ENCODE data around the gene SUGP1. TPM values are rescaled to one million over a fixed set of nuclear protein-coding genes. Genes with fewer than 3 reads are reported as not detected.

Gene SUGP1
- total and polyA plus RNA-seq, 5 donors from 2014 or later, result 22.7 to 72.5 (median 29.2) TPM

- H3K36me3 ChIP-seq (ENCODE audit: control insufficient read depth, insufficient read depth, low read length), result peaks cover 80% of the 10 kb centered on the region
- H3K4me3 ChIP-seq (ENCODE audit: low read depth, low read length), result no peak overlapping the region
- H3K4me3 Mint-ChIP-seq, result peak overlapping the region in 1 of 4 donors; percentile 23
- no peaks in the 10 kb centered on the region for H3K4me1 ChIP-seq (ENCODE audit: control insufficient read depth, insufficient read depth, low read length, poor library complexity, severe bottlenecking)
- no peaks in the 10 kb centered on the region for H3K9me3 ChIP-seq (ENCODE audit: control insufficient read depth in 2 of 2, low read length in 2 of 2)
- peaks cover 0 to 1% (median 0%) of the 10 kb centered on the region in 7 donors for H3K9me3 Mint-ChIP-seq
- no peaks in the 10 kb centered on the region for H3K27me3 Mint-ChIP-seq
- DNase-seq, result no peak
- no peak for ATAC-seq (ENCODE audit: low read depth in 2 of 2)
- H3K27ac ChIP-seq (ENCODE audit: insufficient read depth, low read length, poor library complexity, severe bottlenecking), result no peak overlapping the region
- H3K4me1 Mint-ChIP-seq, result peaks cover 0 to 2% (median 0%) of the 10 kb centered on the region in 4 donors
- no peak overlapping the region for H3K27ac Mint-ChIP-seq
- H3K27me3 ChIP-seq (ENCODE audit: control insufficient read depth, insufficient read depth, low read length), result no peaks in the 10 kb centered on the region
- H3K36me3 Mint-ChIP-seq, result peaks cover 12% of the 10 kb centered on the region
These were observed 15.9 kb downstream of the SUGP1 start for GRCh38 chr19:19304186-19304965.

- Mint-ChIP-seq H3K9me3 (no peaks in the 10 kb centered on the region), H3K27me3 (no peaks in the 10 kb centered on the region), H3K4me3 (no peak overlapping the region), H3K27ac (peak overlapping the region in 1 of 3 donors; percentile 48), H3K4me1 (peaks cover 0 to 2% (median 0%) of the 10 kb centered on the region in 4 donors), H3K36me3 (peaks cover 14% of the 10 kb centered on the region)
- Histone ChIP-seq H3K27me3 (ENCODE audit: control insufficient read depth, insufficient read depth, low read length) (no peaks in the 10 kb centered on the region), H3K9me3 (ENCODE audit: control insufficient read depth in 2 of 2, low read length in 2 of 2) (no peaks in the 10 kb centered on the region), H3K4me3 (ENCODE audit: low read depth, low read length) (no peak overlapping the region), H3K27ac (ENCODE audit: insufficient read depth, low read length, poor library complexity, severe bottlenecking) (no peak overlapping the region), H3K36me3 (ENCODE audit: control insufficient read depth, insufficient read depth, low read length) (peaks cover 73% of the 10 kb centered on the region), H3K4me1 (ENCODE audit: control insufficient read depth, insufficient read depth, low read length, poor library complexity, severe bottlenecking) (no peaks in the 10 kb centered on the region)
- ATAC-seq (ENCODE audit: low read depth in 2 of 2) (no peak), DNase-seq (no peak)
These were observed 16.9 kb downstream of the SUGP1 start for GRCh38 chr19:19303411-19303810.

GRCh38 chr19:19300613-19301012 is 19.7 kb downstream of the SUGP1 start:
- H3K27me3 ChIP-seq (ENCODE audit: control insufficient read depth, insufficient read depth, low read length), result no peaks in the 10 kb centered on the region
- ATAC-seq (ENCODE audit: low read depth in 2 of 2), result no peak
- H3K9me3 ChIP-seq (ENCODE audit: control insufficient read depth in 2 of 2, low read length in 2 of 2), result no peaks in the 10 kb centered on the region
- H3K36me3 ChIP-seq (ENCODE audit: control insufficient read depth, insufficient read depth, low read length), result peaks cover 50% of the 10 kb centered on the region
- H3K27me3 Mint-ChIP-seq, result no peaks in the 10 kb centered on the region
- H3K9me3 Mint-ChIP-seq, result no peaks in the 10 kb centered on the region
- H3K27ac Mint-ChIP-seq, result no peak overlapping the region
- DNase-seq, result no peak
- no peak overlapping the region for H3K4me3 ChIP-seq (ENCODE audit: low read depth, low read length)
- peaks cover 19% of the 10 kb centered on the region for H3K36me3 Mint-ChIP-seq
- H3K27ac ChIP-seq (ENCODE audit: insufficient read depth, low read length, poor library complexity, severe bottlenecking), result no peak overlapping the region
- H3K4me3 Mint-ChIP-seq, result no peak overlapping the region
- peaks cover 0 to 2% (median 0%) of the 10 kb centered on the region in 4 donors for H3K4me1 Mint-ChIP-seq
- no peaks in the 10 kb centered on the region for H3K4me1 ChIP-seq (ENCODE audit: control insufficient read depth, insufficient read depth, low read length, poor library complexity, severe bottlenecking)

GRCh38 chr19:19297759-19298158 is 22.6 kb downstream of the SUGP1 start:
- Histone ChIP-seq H3K4me1 (ENCODE audit: control insufficient read depth, insufficient read depth, low read length, poor library complexity, severe bottlenecking) (no peaks in the 10 kb centered on the region), H3K4me3 (ENCODE audit: low read depth, low read length) (no peak overlapping the region), H3K27ac (ENCODE audit: insufficient read depth, low read length, poor library complexity, severe bottlenecking) (no peak overlapping the region), H3K9me3 (ENCODE audit: control insufficient read depth in 2 of 2, low read length in 2 of 2) (no peaks in the 10 kb centered on the region), H3K27me3 (ENCODE audit: control insufficient read depth, insufficient read depth, low read length) (no peaks in the 10 kb centered on the region), H3K36me3 (ENCODE audit: control insufficient read depth, insufficient read depth, low read length) (peaks cover 38% of the 10 kb centered on the region)
- DNase-seq (no peak), ATAC-seq (ENCODE audit: low read depth in 2 of 2) (no peak)
- Mint-ChIP-seq H3K36me3 (peaks cover 23% of the 10 kb centered on the region), H3K9me3 (peaks cover 0 to 2% (median 0%) of the 10 kb centered on the region in 7 donors), H3K4me3 (no peak overlapping the region), H3K4me1 (no peaks in the 10 kb centered on the region), H3K27ac (peak overlapping the region in 1 of 3 donors; percentile 35), H3K27me3 (no peaks in the 10 kb centered on the region)

- peak overlapping the region in 1 of 3 donors; percentile 35 for H3K27ac Mint-ChIP-seq
- DNase-seq (no peak), ATAC-seq (ENCODE audit: low read depth in 2 of 2) (no peak)
- H3K9me3 Mint-ChIP-seq, result peaks cover 0 to 2% (median 0%) of the 10 kb centered on the region in 7 donors
- H3K4me3 Mint-ChIP-seq, result no peak overlapping the region
- H3K27me3 Mint-ChIP-seq, result no peaks in the 10 kb centered on the region
- Histone ChIP-seq H3K4me3 (ENCODE audit: low read depth, low read length) (no peak overlapping the region), H3K36me3 (ENCODE audit: control insufficient read depth, insufficient read depth, low read length) (peaks cover 39% of the 10 kb centered on the region), H3K27ac (ENCODE audit: insufficient read depth, low read length, poor library complexity, severe bottlenecking) (no peak overlapping the region), H3K4me1 (ENCODE audit: control insufficient read depth, insufficient read depth, low read length, poor library complexity, severe bottlenecking) (no peaks in the 10 kb centered on the region), H3K27me3 (ENCODE audit: control insufficient read depth, insufficient read depth, low read length) (no peaks in the 10 kb centered on the region), H3K9me3 (ENCODE audit: control insufficient read depth in 2 of 2, low read length in 2 of 2) (no peaks in the 10 kb centered on the region)
- H3K4me1 Mint-ChIP-seq, result no peaks in the 10 kb centered on the region
- peaks cover 29% of the 10 kb centered on the region for H3K36me3 Mint-ChIP-seq
These were observed 23.2 kb downstream of the SUGP1 start for GRCh38 chr19:19296953-19297689.

- Mint-ChIP-seq H3K36me3 (peaks cover 40% of the 10 kb centered on the region), H3K4me1 (peaks cover 0 to 3% (median 0%) of the 10 kb centered on the region in 4 donors), H3K9me3 (peaks cover 0 to 5% (median 0%) of the 10 kb centered on the region in 7 donors), H3K4me3 (no peak overlapping the region), H3K27ac (peak overlapping the region in 1 of 3 donors; percentile 65), H3K27me3 (no peaks in the 10 kb centered on the region)
- Histone ChIP-seq H3K27ac (ENCODE audit: insufficient read depth, low read length, poor library complexity, severe bottlenecking) (no peak overlapping the region), H3K27me3 (ENCODE audit: control insufficient read depth, insufficient read depth, low read length) (no peaks in the 10 kb centered on the region), H3K9me3 (ENCODE audit: control insufficient read depth in 2 of 2, low read length in 2 of 2) (no peaks in the 10 kb centered on the region), H3K36me3 (ENCODE audit: control insufficient read depth, insufficient read depth, low read length) (peaks cover 28% of the 10 kb centered on the region), H3K4me1 (ENCODE audit: control insufficient read depth, insufficient read depth, low read length, poor library complexity, severe bottlenecking) (no peaks in the 10 kb centered on the region), H3K4me3 (ENCODE audit: low read depth, low read length) (no peak overlapping the region)
- DNase-seq, result no peak
- ATAC-seq (ENCODE audit: low read depth in 2 of 2), result no peak
These were observed 25.4 kb downstream of the SUGP1 start for GRCh38 chr19:19294914-19295313.

- H3K4me3 Mint-ChIP-seq, result no peak overlapping the region
- ATAC-seq (ENCODE audit: low read depth in 2 of 2) (no peak), DNase-seq (no peak)
- H3K27ac Mint-ChIP-seq, result no peak overlapping the region
- peaks cover 0 to 5% (median 0%) of the 10 kb centered on the region in 4 donors for H3K4me1 Mint-ChIP-seq
- peaks cover 0 to 5% (median 0%) of the 10 kb centered on the region in 7 donors for H3K9me3 Mint-ChIP-seq
- H3K4me1 ChIP-seq (ENCODE audit: control insufficient read depth, insufficient read depth, low read length, poor library complexity, severe bottlenecking), result no peaks in the 10 kb centered on the region
- no peaks in the 10 kb centered on the region for H3K9me3 ChIP-seq (ENCODE audit: control insufficient read depth in 2 of 2, low read length in 2 of 2)
- no peak overlapping the region for H3K27ac ChIP-seq (ENCODE audit: insufficient read depth, low read length, poor library complexity, severe bottlenecking)
- peaks cover 39% of the 10 kb centered on the region for H3K36me3 ChIP-seq (ENCODE audit: control insufficient read depth, insufficient read depth, low read length)
- peaks cover 43% of the 10 kb centered on the region for H3K36me3 Mint-ChIP-seq
- no peak overlapping the region for H3K4me3 ChIP-seq (ENCODE audit: low read depth, low read length)
- H3K27me3 ChIP-seq (ENCODE audit: control insufficient read depth, insufficient read depth, low read length), result no peaks in the 10 kb centered on the region
- no peaks in the 10 kb centered on the region for H3K27me3 Mint-ChIP-seq
These were observed 27.7 kb downstream of the SUGP1 start for GRCh38 chr19:19292607-19293006.
